Peyer's patch (tissue), 4 donors: Measurements from ENCODE around the gene SSTR3. TPM values are rescaled to one million over a fixed set of nuclear protein-coding genes. Genes with fewer than 3 reads are reported as not detected.

Experiments used
- DNase-seq, 3 donors: peaks; one replicate each; pipeline ENCODE4 v3.0.0-alpha.2; 2017 to 2019
- H3K27ac ChIP-seq, 4 donors: fragments of 200-600 bp; sonication (generic); one replicate each; pipeline ENCODE4 v1.5.1; 2016 to 2019
- H3K27me3 ChIP-seq, 2 donors: fragments of 200-600 bp; sonication (generic); one replicate each; pipeline ENCODE4 v1.5.1; 2019
- H3K36me3 ChIP-seq, 3 donors: fragments of 200-600 bp; sonication (generic); one replicate each; pipeline ENCODE4 v1.5.1; 2016 to 2019
- H3K4me1 ChIP-seq, 4 donors: fragments of 200-600 bp; sonication (generic); one replicate each; pipeline ENCODE4 v1.5.1; 2016 to 2019
- H3K4me3 ChIP-seq, 4 donors: fragments of 200-600 bp; sonication (generic); 1 replicate in 3 of 4; 2 replicates in 1 of 4; pipeline ENCODE4 v1.5.1; 2016 to 2019; ENCODE audit warnings: mild to moderate bottlenecking in 1 of 4
- H3K9me3 ChIP-seq, 4 donors: fragments of 200-600 bp; sonication (generic); one replicate each; pipeline ENCODE4 v1.5.1; 2016 to 2019; ENCODE audit warnings: mild to moderate bottlenecking in 1 of 4
- CTCF ChIP-seq, 6 experiments: fragments of 450-650 bp in 4 of 6; fragments of 200-600 bp in 2 of 6; sonication (generic) in 1 of 6; IDR thresholded peaks; one replicate each; pipeline ENCODE4 v1.5.1; 2017 to 2019; ENCODE audit warnings: antibody characterized with exemption in 6 of 6, mild to moderate bottlenecking in 3 of 6, moderate library complexity in 1 of 6
- POLR2A ChIP-seq, 2 donors: fragments of 450-650 bp; IDR thresholded peaks; one replicate each; pipeline ENCODE4 v1.5.1; 2017; ENCODE audit warnings: antibody characterized with exemption in 2 of 2, mild to moderate bottlenecking in 2 of 2, moderate library complexity in 2 of 2
- total RNA-seq, 4 donors: library from RNA; depleted of rRNA; stranded (reverse); fragments of >200 nt; gene quantifications; one replicate each; pipeline ENCODE4 v1.1.0, GENCODE V29; 2016

Gene SSTR3
- total RNA-seq, 4 donors from 2014 or later, result not detected

- H3K27ac ChIP-seq, result peak overlapping the region in 1 of 4 donors; percentile 43
Observed at GRCh38 chr22:37194750-37195149, 17.5 kb downstream of the SSTR3 start.

GRCh38 chr22:37193629-37194191 lies 18.6 kb downstream of the SSTR3 start:
- Histone ChIP-seq H3K9me3 (no peaks in the 10 kb centered on the region), H3K4me1 (peaks cover 11 to 42% (median 18%) of the 10 kb centered on the region in 4 donors), H3K4me3 (no peak overlapping the region), H3K27me3 (no peaks in the 10 kb centered on the region), H3K27ac (peak overlapping the region; percentile 32 to 59 (median 44)), H3K36me3 (no peaks in the 10 kb centered on the region)
- TF ChIP-seq POLR2A (IDR thresholded peaks at IDR 0.05) (no peak), CTCF (IDR thresholded peaks at IDR 0.05) (no peak)
- DNase-seq, result peak in 2 of 3 donors; percentile 38 to 50

More at GRCh38 chr22:37194750-37195149, 17.5 kb downstream of the SSTR3 start:
- Histone ChIP-seq H3K4me3 (no peak overlapping the region), H3K4me1 (peaks cover 16 to 43% (median 19%) of the 10 kb centered on the region in 4 donors), H3K9me3 (no peaks in the 10 kb centered on the region), H3K36me3 (no peaks in the 10 kb centered on the region), H3K27me3 (no peaks in the 10 kb centered on the region)
- peak in 1 of 3 donors; percentile 6 for DNase-seq
- TF ChIP-seq CTCF (IDR thresholded peaks at IDR 0.05) (no peak), POLR2A (IDR thresholded peaks at IDR 0.05) (no peak)

GRCh38 chr22:37192741-37193140 lies 19.5 kb downstream of the SSTR3 start:
- Histone ChIP-seq H3K27me3 (no peaks in the 10 kb centered on the region), H3K9me3 (no peaks in the 10 kb centered on the region), H3K4me3 (no peak overlapping the region), H3K27ac (no peak overlapping the region), H3K4me1 (peaks cover 2 to 45% (median 18%) of the 10 kb centered on the region in 4 donors), H3K36me3 (no peaks in the 10 kb centered on the region)
- TF ChIP-seq CTCF (IDR thresholded peaks at IDR 0.05) (no peak), POLR2A (IDR thresholded peaks at IDR 0.05) (no peak)
- no peak for DNase-seq

GRCh38 chr22:37192204-37192603 lies 20.1 kb downstream of the SSTR3 start:
- Histone ChIP-seq H3K36me3 (no peaks in the 10 kb centered on the region), H3K27me3 (no peaks in the 10 kb centered on the region), H3K27ac (no peak overlapping the region), H3K9me3 (no peaks in the 10 kb centered on the region), H3K4me1 (peaks cover 0 to 45% (median 15%) of the 10 kb centered on the region in 4 donors), H3K4me3 (no peak overlapping the region)
- TF ChIP-seq CTCF (IDR thresholded peaks at IDR 0.05) (no peak), POLR2A (IDR thresholded peaks at IDR 0.05) (no peak)
- DNase-seq, result no peak

GRCh38 chr22:37190262-37190780 lies 22.0 kb downstream of the SSTR3 start:
- no peak overlapping the region for H3K27ac ChIP-seq
- H3K4me3 ChIP-seq, result no peak overlapping the region
- H3K27me3 ChIP-seq, result no peaks in the 10 kb centered on the region
- TF ChIP-seq POLR2A (IDR thresholded peaks at IDR 0.05), result no peak
- no peak for TF ChIP-seq CTCF (IDR thresholded peaks at IDR 0.05)
- no peak for DNase-seq
- H3K9me3 ChIP-seq, result no peaks in the 10 kb centered on the region
- H3K36me3 ChIP-seq, result no peaks in the 10 kb centered on the region
- peaks cover 0 to 37% (median 10%) of the 10 kb centered on the region in 4 donors for H3K4me1 ChIP-seq
